GM19043 (cell line): ENCODE data around the gene TCF7L1.

Experiments used
- ATAC-seq: cut with Tn5 transposase; IDR thresholded peaks from one replicate; pipeline ENCODE4 v1.9.1; 2021; ENCODE audit warnings: low read depth; ENCODE audit not compliant: unreplicated experiment

Gene TCF7L1

GRCh38 chr2:85269959-85270358 lies 136.8 kb downstream of the TCF7L1 start:
- ATAC-seq, result no peak

GRCh38 chr2:85272357-85272756 lies 139.2 kb downstream of the TCF7L1 start:
- no peak for ATAC-seq

- ATAC-seq, result no peak
These were observed 140.8 kb downstream of the TCF7L1 start for GRCh38 chr2:85273738-85274731.

GRCh38 chr2:85275984-85276540 lies 142.9 kb downstream of the TCF7L1 start:
- ATAC-seq, result no peak

- ATAC-seq, result no peak
These were observed 143.5 kb downstream of the TCF7L1 start for GRCh38 chr2:85276571-85277118.

GRCh38 chr2:85277416-85278158 lies 144.4 kb downstream of the TCF7L1 start:
- no peak for ATAC-seq

GRCh38 chr2:85278361-85278760 lies 145.2 kb downstream of the TCF7L1 start:
- no peak for ATAC-seq

GRCh38 chr2:85281553-85281952 lies 148.4 kb downstream of the TCF7L1 start:
- no peak for ATAC-seq

GRCh38 chr2:85282914-85283313 lies 149.7 kb downstream of the TCF7L1 start:
- ATAC-seq, result no peak

- ATAC-seq, result no peak
These were observed 150.4 kb downstream of the TCF7L1 start for GRCh38 chr2:85283641-85284040.

GRCh38 chr2:85286918-85287317 lies 153.7 kb downstream of the TCF7L1 start:
- ATAC-seq, result no peak

- ATAC-seq, result no peak
These were observed 154.5 kb downstream of the TCF7L1 start for GRCh38 chr2:85287721-85288120.

- no peak for ATAC-seq
These were observed 155.1 kb downstream of the TCF7L1 start for GRCh38 chr2:85288244-85288725.

GRCh38 chr2:85291425-85292023 lies 158.3 kb downstream of the TCF7L1 start:
- no peak for ATAC-seq

GRCh38 chr2:85302121-85302520 lies 168.9 kb downstream of the TCF7L1 start:
- no peak for ATAC-seq

GRCh38 chr2:85303780-85304531 lies 170.8 kb downstream of the TCF7L1 start:
- no peak for ATAC-seq

GRCh38 chr2:85307527-85307897 lies 174.3 kb downstream of the TCF7L1 start:
- no peak for ATAC-seq

- ATAC-seq, result no peak
These were observed 175.0 kb downstream of the TCF7L1 start for GRCh38 chr2:85308201-85308600.

- ATAC-seq, result no peak
These were observed 175.8 kb downstream of the TCF7L1 start for GRCh38 chr2:85308896-85309555.
